Activated T-cell treated with anti-CD3 and anti-CD28 coated beads for 4 hours (primary cell): Measurements from ENCODE around the gene NSD2.

ENCODE experiments used
- DNase-seq: peaks from one replicate; pipeline ENCODE4 v3.0.0-alpha.2; 2020

Gene NSD2

GRCh38 chr4:1974840-1975239 lies 103.6 kb downstream of the NSD2 start:
- DNase-seq: no peak

GRCh38 chr4:1975391-1975801 lies 104.2 kb downstream of the NSD2 start:
- DNase-seq: no peak

GRCh38 chr4:1975880-1976279 lies 104.7 kb downstream of the NSD2 start:
- no peak for DNase-seq

GRCh38 chr4:1976416-1977352 lies 105.5 kb downstream of the NSD2 start:
- no peak for DNase-seq

GRCh38 chr4:1978226-1978625 lies 107.0 kb downstream of the NSD2 start:
- no peak for DNase-seq

- DNase-seq: no peak
These were observed 107.7 kb downstream of the NSD2 start for GRCh38 chr4:1978741-1979476.

- no peak for DNase-seq
These were observed 108.4 kb downstream of the NSD2 start for GRCh38 chr4:1979477-1980196.

- DNase-seq: no peak
These were observed 109.4 kb downstream of the NSD2 start for GRCh38 chr4:1980561-1981041.

- DNase-seq: no peak
These were observed 110.3 kb downstream of the NSD2 start for GRCh38 chr4:1981251-1982058.

- DNase-seq: no peak
These were observed 111.2 kb downstream of the NSD2 start for GRCh38 chr4:1982124-1983052.

- no peak for DNase-seq
These were observed 112.1 kb downstream of the NSD2 start for GRCh38 chr4:1983053-1983845.

- DNase-seq: no peak
These were observed 112.7 kb downstream of the NSD2 start for GRCh38 chr4:1983846-1984405.

- no peak for DNase-seq
These were observed 113.4 kb downstream of the NSD2 start for GRCh38 chr4:1984406-1985191.

GRCh38 chr4:1985294-1985693 lies 114.1 kb downstream of the NSD2 start:
- DNase-seq: no peak

GRCh38 chr4:1985780-1986577 lies 114.8 kb downstream of the NSD2 start:
- no peak for DNase-seq

- no peak for DNase-seq
These were observed 115.5 kb downstream of the NSD2 start for GRCh38 chr4:1986578-1987210.

- DNase-seq: no peak
These were observed 116.1 kb downstream of the NSD2 start for GRCh38 chr4:1987296-1987695.
